IPS-NIHi11 (cell line): ENCODE results near the gene MEX3A.
"Not testable (repeated sequence)": the region's sequence is repeated elsewhere in the genome, so short reads cannot be mapped to it uniquely, and the experiment has no call there.

Experiments used
- DNase-seq: peaks from one replicate; pipeline ENCODE4 v3.0.0; 2012; ENCODE audit warnings: mixed read lengths, low spot score

MEX3A gene

GRCh38 chr1:156054500-156055280 is 27.6 kb downstream of the MEX3A start, which contains the start of gene LAMTOR2:
Gene LAMTOR2 (plus strand): TSS chr1:156054782. CDS start chr1:156054890, 108 bp downstream.
- DNase-seq: peak; percentile 92

GRCh38 chr1:156053768-156054499 is 28.3 kb downstream of the MEX3A start, which contains the start of gene UBQLN4:
Gene UBQLN4 (minus strand): TSS chr1:156053798. CDS start chr1:156053701, 97 bp downstream.
- DNase-seq: peak; percentile 90

DNA sequence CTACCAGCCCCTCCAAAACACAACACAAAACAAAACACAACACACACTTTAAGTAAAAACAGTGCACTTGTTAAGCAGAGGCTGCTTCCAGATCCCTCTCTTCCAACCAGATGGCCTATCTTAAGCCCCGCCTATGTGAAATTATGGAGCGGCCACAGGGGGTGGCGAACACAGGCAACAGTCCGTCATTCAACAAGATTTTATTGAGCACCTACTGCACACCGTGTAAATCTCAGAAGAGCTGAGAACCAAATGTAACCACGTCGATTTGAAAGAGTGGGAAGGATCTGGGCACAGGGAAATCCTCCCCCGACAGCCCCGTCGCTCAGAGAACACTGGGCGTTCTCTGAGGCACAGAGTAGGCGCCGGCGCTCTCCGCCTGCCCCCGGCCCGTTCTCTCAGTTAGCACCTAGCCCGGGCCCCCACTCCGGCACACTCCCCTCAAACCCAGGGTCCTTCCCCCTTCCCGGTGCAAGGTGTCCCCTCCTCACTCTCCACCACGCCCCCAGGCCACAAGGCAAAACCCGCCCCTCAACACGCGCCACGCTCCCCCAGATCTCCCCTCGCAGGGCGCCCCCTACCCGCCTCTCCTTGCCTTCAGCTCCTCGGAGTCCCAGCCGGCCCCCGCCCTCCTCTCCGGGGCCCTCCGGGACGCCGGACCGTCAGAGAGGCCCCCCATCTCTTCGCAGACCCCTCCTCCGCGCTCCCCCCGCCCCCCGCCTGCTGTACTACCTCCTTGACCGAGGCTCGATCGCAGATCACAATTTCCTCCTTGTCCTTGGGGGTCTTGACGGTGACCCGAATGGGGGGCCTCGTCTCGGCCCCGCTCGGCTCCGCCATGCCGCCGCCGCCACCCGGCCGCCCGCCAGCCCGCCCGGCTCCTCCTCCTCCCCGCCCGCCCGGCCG is 29.1 kb downstream of the MEX3A start:
- peak; percentile 91 for DNase-seq

- DNase-seq: no peak
Observed at GRCh38 chr1:156051011-156051725, 31.1 kb downstream of the MEX3A start.

GRCh38 chr1:156050376-156050775 is 31.9 kb downstream of the MEX3A start:
- DNase-seq: no peak

GRCh38 chr1:156048663-156049258 is 33.5 kb downstream of the MEX3A start:
- no peak for DNase-seq

DNA sequence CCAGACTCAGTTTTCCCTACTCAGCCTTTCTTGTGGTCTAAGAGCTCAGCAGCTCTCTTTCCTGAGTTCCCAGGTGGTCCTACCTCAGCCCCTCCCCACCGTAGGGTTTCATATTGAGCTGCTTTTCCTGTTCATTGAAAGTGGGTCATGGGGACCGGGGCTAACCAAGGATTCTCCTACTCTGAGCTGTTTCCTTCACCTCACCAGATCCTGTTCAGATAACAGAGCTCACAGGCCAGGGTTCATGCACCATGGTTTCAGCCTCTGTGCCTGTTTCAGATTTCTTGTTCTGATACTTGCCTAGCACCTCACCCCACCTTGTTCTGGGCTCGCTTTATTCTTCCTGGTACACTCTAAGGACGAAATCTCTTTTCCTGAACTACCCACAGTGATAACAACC is 37.2 kb downstream of the MEX3A start:
- no peak for DNase-seq

- DNase-seq: no peak
Observed at GRCh38 chr1:156042828-156043227, 39.4 kb downstream of the MEX3A start.

- not testable (repeated sequence) for DNase-seq
Observed at GRCh38 chr1:156034991-156035390, 47.3 kb downstream of the MEX3A start.

DNA sequence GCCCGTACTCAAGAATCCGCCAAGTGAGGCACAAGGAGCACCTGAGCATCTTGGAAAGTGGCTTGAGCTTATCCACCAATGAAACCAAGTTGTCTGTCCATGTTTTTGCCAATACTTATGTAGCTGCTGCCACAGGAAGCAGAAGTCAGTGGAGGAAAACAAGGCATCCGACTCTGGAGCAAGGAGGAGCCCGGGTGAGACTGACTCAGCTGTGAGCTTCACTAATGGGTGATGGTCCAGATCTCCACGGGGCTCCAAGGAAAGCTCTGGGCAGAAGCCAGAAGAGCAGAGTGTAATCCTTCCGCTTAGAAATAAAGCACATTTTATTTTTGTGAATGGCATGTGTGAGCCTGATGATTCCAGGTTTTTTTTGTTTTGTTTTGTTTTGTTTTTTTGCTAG is 49.3 kb downstream of the MEX3A start:
- no peak for DNase-seq

GRCh38 chr1:156026588-156026987 is 55.7 kb downstream of the MEX3A start:
- no peak for DNase-seq

GRCh38 chr1:156025876-156026275 is 56.4 kb downstream of the MEX3A start:
- DNase-seq: peak; percentile 84

GRCh38 chr1:156024801-156025200 is 57.5 kb downstream of the MEX3A start:
- no peak for DNase-seq
